IMR-90 (cell line): ENCODE measurements around the gene MYRFL. TPM values are rescaled to one million over a fixed set of nuclear protein-coding genes. Genes with fewer than 3 reads are reported as not detected.

Experiments used
- ATAC-seq: fragments of 200-7000 bp; cut with Tn5 transposase; 2 replicates; pipeline ENCODE4 v1.9.1; 2020; ENCODE audit warnings: low read depth, mild to moderate bottlenecking, moderate library complexity
- BruUV-seq: library from RNA; stranded (reverse); fragments of 400-500 nt; replicated peaks from 2 replicates; lab custom pipeline; 2021; lab: Mats Ljungman, UMichigan
- CTCF ChIA-PET: fragments of 300-600 bp; formaldehyde crosslinking; extraction: SDS; loops from one replicate; lab custom pipeline; 2021; ENCODE audit warnings: antibody characterized with exemption; lab: Yijun Ruan, JAX
- POLR2A ChIA-PET: fragments of 300-600 bp; sonication (Branson Sonifier 250); formaldehyde crosslinking; loops from one replicate; lab custom pipeline; 2022; ENCODE audit warnings: antibody characterized with exemption; ENCODE audit not compliant: unreplicated experiment; lab: Charles Lee
- DNase-seq: peaks from one replicate; pipeline ENCODE4 v3.0.0; 2013
- H2AFZ ChIP-seq: replicated peaks from 2 replicates; pipeline ENCODE3; 2013; ENCODE audit warnings: low read length, mild to moderate bottlenecking; ENCODE audit not compliant: poor library complexity
- H2AK5ac ChIP-seq: 2 replicates; pipeline ENCODE4 v1.6.1; 2013; ENCODE audit warnings: low read depth, low read length, inconsistent platforms
- H2AK9ac ChIP-seq: replicated peaks from 2 replicates; pipeline ENCODE3; 2013; ENCODE audit warnings: mild to moderate bottlenecking, low read depth, low read length, moderate library complexity; ENCODE audit not compliant: poor library complexity
- H2BK120ac ChIP-seq: 2 replicates; pipeline ENCODE4 v1.6.1; 2013; ENCODE audit warnings: low read depth, low read length, inconsistent platforms
- H2BK15ac ChIP-seq: 3 replicates; pipeline ENCODE4 v1.6.1; 2013; ENCODE audit warnings: low read depth, low read length, inconsistent platforms
- H2BK20ac ChIP-seq: 2 replicates; pipeline ENCODE4 v1.6.1; 2013; ENCODE audit warnings: low read depth, mild to moderate bottlenecking, inconsistent platforms, low read length, moderate library complexity
- H2BK5ac ChIP-seq: 2 replicates; pipeline ENCODE4 v1.6.1; 2013; ENCODE audit warnings: mild to moderate bottlenecking, low read depth, low read length, inconsistent platforms; ENCODE audit not compliant: poor library complexity, severe bottlenecking
- H3K14ac ChIP-seq: replicated peaks from 2 replicates; pipeline ENCODE4 v1.6.1; 2013; ENCODE audit warnings: low read depth, low read length, inconsistent platforms
- H3K18ac ChIP-seq: 2 replicates; pipeline ENCODE4 v1.6.1; 2013; ENCODE audit warnings: low read depth, low read length, control low read depth
- H3K23ac ChIP-seq: 2 replicates; pipeline ENCODE4 v1.6.1; 2013; ENCODE audit warnings: low read depth, low read length, inconsistent platforms
- H3K27ac ChIP-seq: 2 replicates; pipeline ENCODE4 v1.5.1; 2013; ENCODE audit warnings: mild to moderate bottlenecking, control low read depth, low read length; ENCODE audit not compliant: insufficient read depth
- H3K27me3 ChIP-seq: 2 replicates; pipeline ENCODE4 v1.6.1; 2013; ENCODE audit warnings: low read length; ENCODE audit not compliant: control insufficient read depth, insufficient read depth
- H3K36me3 ChIP-seq: 2 replicates; pipeline ENCODE4 v1.6.1; 2013; ENCODE audit warnings: low read length, mixed read lengths; ENCODE audit not compliant: control insufficient read depth, insufficient read depth
- H3K4ac ChIP-seq: 2 replicates; pipeline ENCODE4 v1.6.1; 2013; ENCODE audit warnings: low read depth, low read length, inconsistent platforms
- H3K4me1 ChIP-seq: 2 replicates; pipeline ENCODE4 v1.6.1; 2013; ENCODE audit warnings: low read length, mixed read lengths; ENCODE audit not compliant: control insufficient read depth, insufficient read depth
- H3K4me2 ChIP-seq: 2 replicates; pipeline ENCODE4 v1.6.1; 2013; ENCODE audit warnings: low read depth, mild to moderate bottlenecking, control low read depth, low read length, moderate library complexity
- H3K4me3 ChIP-seq: 2 replicates; pipeline ENCODE4 v1.5.1; 2013; ENCODE audit warnings: low read depth, mild to moderate bottlenecking, control low read depth, low read length, moderate library complexity; ENCODE audit not compliant: insufficient read depth
- H3K56ac ChIP-seq: 2 replicates; pipeline ENCODE4 v1.6.1; 2013; ENCODE audit warnings: low read length, inconsistent platforms; ENCODE audit not compliant: insufficient read depth; ENCODE audit errors: extremely low read depth
- H3K79me1 ChIP-seq, 2 experiments: 2 replicates each; pipeline ENCODE4 v1.6.1; 2013; ENCODE audit warnings: low read length in 2 of 2, inconsistent platforms in 1 of 2, low read depth in 1 of 2
- H3K9ac ChIP-seq: 2 replicates; pipeline ENCODE4 v1.6.1; 2013; ENCODE audit warnings: low read depth, low read length, control low read depth
- H3K9me1 ChIP-seq: 2 replicates; pipeline ENCODE4 v1.6.1; 2013; ENCODE audit warnings: low read length, inconsistent platforms; ENCODE audit not compliant: insufficient read depth
- H3K9me3 ChIP-seq: 2 replicates; pipeline ENCODE4 v1.6.1; 2013; ENCODE audit warnings: low read length; ENCODE audit not compliant: control insufficient read depth, insufficient read depth
- H4K20me1 ChIP-seq: 2 replicates; pipeline ENCODE4 v1.6.1; 2013; ENCODE audit warnings: low read length, inconsistent platforms; ENCODE audit not compliant: insufficient read depth
- H4K5ac ChIP-seq: 2 replicates; pipeline ENCODE4 v1.6.1; 2013; ENCODE audit warnings: mild to moderate bottlenecking, low read depth, low read length, control low read depth
- H4K8ac ChIP-seq, 2 experiments: 2 replicates each; pipeline ENCODE4 v1.6.1; 2013; ENCODE audit warnings: low read depth in 2 of 2, low read length in 2 of 2, control low read depth in 1 of 2, inconsistent platforms in 1 of 2
- H4K91ac ChIP-seq: 2 replicates; pipeline ENCODE4 v1.6.1; 2013; ENCODE audit warnings: low read depth, low read length, inconsistent platforms; ENCODE audit not compliant: insufficient read depth
- BHLHE40 ChIP-seq: fragments of 150-350 bp; IDR thresholded peaks from 2 replicates; pipeline ENCODE4 v1.6.1; 2016; ENCODE audit warnings: mild to moderate bottlenecking, low read depth, low read length
- CEBPB ChIP-seq: IDR thresholded peaks from 2 replicates; pipeline ENCODE4 v1.6.1; 2012; ENCODE audit warnings: low read depth, low read length, improper control_type of control experiment
- ELK1 ChIP-seq: fragments of 150-350 bp; IDR thresholded peaks from 2 replicates; pipeline ENCODE4 v1.6.1; 2016; ENCODE audit warnings: low read depth, mild to moderate bottlenecking, low read length, moderate library complexity, borderline replicate concordance
- MAFK ChIP-seq: IDR thresholded peaks from 2 replicates; pipeline ENCODE4 v1.6.1; 2012; ENCODE audit warnings: low read depth, low read length, improper control_type of control experiment
- MXI1 ChIP-seq: IDR thresholded peaks from 2 replicates; pipeline ENCODE4 v1.6.1; 2012; ENCODE audit warnings: low read depth, mild to moderate bottlenecking, low read length, moderate library complexity, borderline replicate concordance
- NFE2L2 ChIP-seq: fragments of 150-350 bp; IDR thresholded peaks from 2 replicates; pipeline ENCODE4 v1.6.1; 2016; ENCODE audit warnings: low read depth, mild to moderate bottlenecking, low read length
- WGBS, 2 experiments: methylation state at CpG; one replicate each; pipeline versions ENCODE4 v1.1.5 to v1.1.7; 2013; ENCODE audit warnings: missing lambda C conversion rate in 2 of 2; ENCODE audit not compliant: insufficient read length in 1 of 2; ENCODE audit errors: extremely low coverage in 2 of 2; 5-methylcytosine and 5-hydroxymethylcytosine counted together
- dilution Hi-C: fragments of 300-500 bp; cut with HindIII; formaldehyde crosslinking; loops from one replicate; pipeline ENCODE4 v1.14.3; 2018; ENCODE audit warnings: low sequenced_read_pairs; ENCODE audit not compliant: unreplicated experiment
- in situ Hi-C: fragments of 300-500 bp; cut with MboI; formaldehyde crosslinking; loops from 3 replicates; pipeline ENCODE4 v1.14.3; 2019; ENCODE audit warnings: low sequenced_read_pairs, inconsistent platforms, mixed read lengths
- intact Hi-C: fragments of 100-400 bp; cut with micrococcal nuclease; formaldehyde crosslinking; loops from 2 replicates; pipeline ENCODE4 v1.10.0; 2022
- polyA plus RNA-seq, 3 experiments: library from polyadenylated mRNA; depleted of rRNA; stranded (reverse); fragments of >200 nt; gene quantifications; 2 replicates each; pipeline ENCODE4 v1.2.3, GENCODE V29; 2012; ENCODE audit warnings: low replicate concordance in 1 of 3
- total RNA-seq: library from RNA; depleted of rRNA; stranded (reverse); fragments of >200 nt; gene quantifications from 2 replicates; pipeline ENCODE4 v1.2.3, GENCODE V29; 2012

The MYRFL gene
- total and polyA plus RNA-seq, 2 of the 4 experiments (the other 2 are of a cell fraction), result not detected

GRCh38 chr12:69886109-69886508, 61.1 kb downstream of the MYRFL start:
- Histone ChIP-seq H3K27ac (no peak overlapping the region), H3K79me1 (no peaks in the 10 kb centered on the region), H4K8ac (no peak overlapping the region), H2BK5ac (no peak overlapping the region), H2AFZ (no peak overlapping the region), H2BK20ac (no peak overlapping the region), H2BK120ac (no peak overlapping the region), H2BK15ac (no peak overlapping the region), H3K36me3 (no peaks in the 10 kb centered on the region), H3K4me2 (no peak overlapping the region), H3K27me3 (no peaks in the 10 kb centered on the region; the same call in 1 of the 2 replicates), H3K9me1 (no peaks in the 10 kb centered on the region), H4K5ac (no peak overlapping the region), H3K23ac (no peak overlapping the region), H3K14ac (no peak overlapping the region), H3K4ac (no peak overlapping the region), H3K4me3 (no peak overlapping the region), H4K91ac (no peak overlapping the region), H4K20me1 (no peaks in the 10 kb centered on the region), H3K9me3 (no peaks in the 10 kb centered on the region), H3K18ac (no peak overlapping the region), H3K9ac (no peak overlapping the region), H3K4me1 (no peaks in the 10 kb centered on the region), H2AK9ac (no peak overlapping the region), H3K56ac (no peak overlapping the region), H2AK5ac (no peak overlapping the region)
- TF ChIP-seq MXI1 (no peak), ELK1 (no peak), NFE2L2 (no peak), MAFK (no peak), BHLHE40 (no peak), CEBPB (no peak)
- ChIA-PET CTCF (no interaction called here), POLR2A (no interaction called here)
- no peak for DNase-seq
- dilution Hi-C loops, result no loop called here
- ATAC-seq, result no peak
- BruUV-seq, result no TSS peak
- intact Hi-C loops, result no loop called here
- WGBS, 2 experiments, result 79% methylated on average over 3 of the region's 5 CpGs; no CpG with 5 or more reads in 1 of the 2 experiments
- in situ Hi-C loops, result no loop called here
